Mesenchymal stem cell (in vitro differentiated cells and primary cell): Measurements from ENCODE around the gene CREB3L4.

Source experiments
- DNase-seq: peaks from one replicate; pipeline ENCODE4 v3.0.0-alpha.2; 2013
- H2AFZ ChIP-seq: one replicate; pipeline ENCODE4 v1.6.1; 2013; ENCODE audit warnings: low read depth, mild to moderate bottlenecking, control low read depth, inconsistent platforms, low read length, moderate library complexity
- H2AK5ac ChIP-seq: 2 replicates; pipeline ENCODE4 v1.6.1; 2013; ENCODE audit warnings: low read length, moderate library complexity, mild to moderate bottlenecking, inconsistent platforms; ENCODE audit not compliant: severe bottlenecking
- H2BK120ac ChIP-seq: one replicate; pipeline ENCODE4 v1.6.1; 2013; ENCODE audit warnings: low read depth, mild to moderate bottlenecking, inconsistent platforms, low read length, moderate library complexity
- H2BK12ac ChIP-seq, 2 experiments: one replicate each; pipeline ENCODE4 v1.6.1; 2013; ENCODE audit warnings: inconsistent platforms in 2 of 2, low read length in 2 of 2, mild to moderate bottlenecking in 2 of 2, moderate library complexity in 2 of 2, control low read depth in 1 of 2
- H2BK15ac ChIP-seq: one replicate; pipeline ENCODE4 v1.6.1; 2013; ENCODE audit warnings: mild to moderate bottlenecking, low read depth, inconsistent platforms; ENCODE audit not compliant: poor library complexity, severe bottlenecking
- H2BK5ac ChIP-seq: 2 replicates; pipeline ENCODE4 v1.6.1; 2013; ENCODE audit warnings: low read depth, mild to moderate bottlenecking, low read length, control low read depth, inconsistent platforms; ENCODE audit not compliant: poor library complexity, severe bottlenecking
- H3K14ac ChIP-seq, 2 experiments: one replicate each; pipeline ENCODE4 v1.6.1; 2013; ENCODE audit warnings: inconsistent platforms in 2 of 2, low read length in 2 of 2, control low read depth in 1 of 2, mild to moderate bottlenecking in 1 of 2, moderate library complexity in 1 of 2
- H3K18ac ChIP-seq, 2 experiments: one replicate each; pipeline ENCODE4 v1.6.1; 2013; ENCODE audit warnings: inconsistent platforms in 2 of 2, low read length in 2 of 2, control low read depth in 1 of 2, low read depth in 1 of 2, mild to moderate bottlenecking in 1 of 2
- H3K23ac ChIP-seq, 2 experiments: one replicate each; pipeline ENCODE4 v1.6.1; 2013; ENCODE audit warnings: inconsistent platforms in 2 of 2, low read length in 2 of 2, mild to moderate bottlenecking in 2 of 2, moderate library complexity in 2 of 2, control low read depth in 1 of 2
- H3K27ac ChIP-seq: 2 replicates; pipeline ENCODE4 v1.5.1; 2013; ENCODE audit warnings: mild to moderate bottlenecking, moderate library complexity, low read length, control low read depth, inconsistent platforms; ENCODE audit not compliant: poor library complexity, severe bottlenecking
- H3K27me3 ChIP-seq, 2 experiments: 2 replicates each; pipeline versions ENCODE4 v1.6.1 to v1.7.0; 2013; ENCODE audit warnings: low read length in 2 of 2, mild to moderate bottlenecking in 2 of 2, moderate library complexity in 2 of 2, control low read depth in 1 of 2, inconsistent platforms in 1 of 2; ENCODE audit not compliant: control insufficient read depth in 1 of 2, insufficient read depth in 1 of 2
- H3K36me3 ChIP-seq, 2 experiments: 2 replicates each; pipeline versions ENCODE4 v1.6.1 to v1.7.0; 2013; ENCODE audit warnings: low read length in 2 of 2, control low read depth in 1 of 2, inconsistent platforms in 1 of 2, low read depth in 1 of 2, mild to moderate bottlenecking in 1 of 2; ENCODE audit not compliant: insufficient read depth in 2 of 2, control insufficient read depth in 1 of 2
- H3K4ac ChIP-seq, 2 experiments: one replicate each; pipeline ENCODE4 v1.6.1; 2013; ENCODE audit warnings: inconsistent platforms in 2 of 2, low read length in 2 of 2, mild to moderate bottlenecking in 2 of 2, moderate library complexity in 2 of 2, control low read depth in 1 of 2, low read depth in 1 of 2
- H3K4me1 ChIP-seq: 2 replicates; pipeline ENCODE4 v1.6.1; 2013; ENCODE audit warnings: low read depth, low read length, control low read depth; ENCODE audit not compliant: control insufficient read depth, insufficient read depth
- H3K4me2 ChIP-seq: 2 replicates; pipeline ENCODE4 v1.6.1; 2013; ENCODE audit warnings: low read length, mild to moderate bottlenecking, inconsistent platforms; ENCODE audit not compliant: poor library complexity, severe bottlenecking
- H3K4me3 ChIP-seq, 2 experiments: 2 replicates each; pipeline versions ENCODE4 v1.5.1 to v1.7.0; 2013; ENCODE audit warnings: low read length in 2 of 2, mild to moderate bottlenecking in 2 of 2, control low read depth in 1 of 2, low read depth in 1 of 2; ENCODE audit not compliant: insufficient read depth in 1 of 2
- H3K79me1 ChIP-seq: replicated peaks from 2 replicates; pipeline ENCODE4 v1.6.1; 2013; ENCODE audit warnings: mild to moderate bottlenecking, control low read depth, low read length, inconsistent platforms; ENCODE audit not compliant: poor library complexity, severe bottlenecking
- H3K9ac ChIP-seq: 2 replicates; pipeline ENCODE4 v1.7.0; 2013; ENCODE audit warnings: mild to moderate bottlenecking, low read length, moderate library complexity
- H3K9me3 ChIP-seq: 2 replicates; pipeline ENCODE4 v1.7.0; 2013; ENCODE audit warnings: mild to moderate bottlenecking, low read length; ENCODE audit not compliant: control insufficient read depth
- H4K8ac ChIP-seq: one replicate; pipeline ENCODE4 v1.6.1; 2013; ENCODE audit warnings: inconsistent platforms, mild to moderate bottlenecking, low read length, moderate library complexity
- H4K91ac ChIP-seq: one replicate; pipeline ENCODE4 v1.6.1; 2013; ENCODE audit warnings: mild to moderate bottlenecking, low read length, inconsistent platforms
- WGBS: methylation state at CpG from one replicate; pipeline ENCODE4 v1.1.7; 2013; ENCODE audit warnings: mixed read lengths; 5-methylcytosine and 5-hydroxymethylcytosine counted together

The CREB3L4 gene

GRCh38 chr1:153961421-153961820, 6.3 kb upstream of the CREB3L4 start:
- peak overlapping the region; percentile 83 for H3K4me2 ChIP-seq
- no peak overlapping the region for H2AFZ ChIP-seq
- H3K4ac ChIP-seq: no peak overlapping the region
- no peak overlapping the region for H2BK12ac ChIP-seq
- no peak overlapping the region for H4K91ac ChIP-seq
- H3K4me3 ChIP-seq: peak overlapping the region in 1 of 2 experiments; percentile 97
- no peak overlapping the region for H2BK120ac ChIP-seq
- no peak overlapping the region for H2BK5ac ChIP-seq
- H3K14ac ChIP-seq: no peak overlapping the region
- peaks cover 10% of the 10 kb centered on the region for H3K79me1 ChIP-seq
- 93% methylated on average over 2 of the region's 4 CpGs for WGBS
- H3K27ac ChIP-seq: no peak overlapping the region
- no peak overlapping the region for H3K18ac ChIP-seq
- DNase-seq: no peak
- H2AK5ac ChIP-seq: no peak overlapping the region
- no peaks in the 10 kb centered on the region for H3K27me3 ChIP-seq
- H3K23ac ChIP-seq: no peak overlapping the region
- no peak overlapping the region for H4K8ac ChIP-seq
- H3K9ac ChIP-seq: peak overlapping the region; percentile 92
- H2BK15ac ChIP-seq: no peak overlapping the region
- peaks cover 12% of the 10 kb centered on the region for H3K4me1 ChIP-seq
- peaks cover 16 to 24% of the 10 kb centered on the region in 2 experiments for H3K36me3 ChIP-seq
- no peaks in the 10 kb centered on the region for H3K9me3 ChIP-seq

- Histone ChIP-seq H2BK12ac (peak overlapping the region; percentile 14 to 81), H2AFZ (no peak overlapping the region), H3K23ac (peak overlapping the region in 1 of 2 experiments; percentile 48), H3K79me1 (peaks cover 10% of the 10 kb centered on the region), H3K14ac (peak overlapping the region in 1 of 2 experiments; percentile 89), H3K4ac (peak overlapping the region; percentile 9 to 93), H3K18ac (peak overlapping the region; percentile 34 to 75), H3K9me3 (no peaks in the 10 kb centered on the region), H4K91ac (peak overlapping the region; percentile 14), H2AK5ac (no peak overlapping the region), H3K9ac (peak overlapping the region; percentile 92), H2BK5ac (no peak overlapping the region), H2BK120ac (peak overlapping the region; percentile 56), H3K4me1 (peaks cover 7% of the 10 kb centered on the region), H3K4me3 (peak overlapping the region; percentile 72 to 97), H3K36me3 (peaks cover 16 to 24% of the 10 kb centered on the region in 2 experiments), H3K27ac (peak overlapping the region; percentile 86), H2BK15ac (no peak overlapping the region), H3K27me3 (no peaks in the 10 kb centered on the region), H4K8ac (peak overlapping the region; percentile 65), H3K4me2 (peak overlapping the region; percentile 83)
- DNase-seq: peak; percentile 85
- WGBS: 29% methylated on average over 12 of the region's 16 CpGs
Observed at GRCh38 chr1:153962088-153963029, 5.3 kb upstream of the CREB3L4 start.

GRCh38 chr1:153963030-153963849, 4.5 kb upstream of the CREB3L4 start, which contains the start of gene SLC39A1:
SLC39A1 (minus strand) TSS chr1:153963537; CDS start chr1:153962715, 822 bp downstream.
- peak within 1 kb of the TSS; percentile 11 for H2AK5ac ChIP-seq
- H3K9ac ChIP-seq: peak within 1 kb of the TSS; percentile 92
- H3K36me3 ChIP-seq: peaks cover 16 to 24% of the 10 kb centered on the region in 2 experiments
- H3K9me3 ChIP-seq: no peaks in the 10 kb centered on the region
- no peaks in the 10 kb centered on the region for H3K27me3 ChIP-seq
- H4K91ac ChIP-seq: peak within 1 kb of the TSS; percentile 79
- H3K79me1 ChIP-seq: peaks cover 14% of the 10 kb centered on the region
- peak within 1 kb of the TSS in 1 of 2 experiments; percentile 89 for H3K14ac ChIP-seq
- peak within 1 kb of the TSS; percentile 72 to 97 for H3K4me3 ChIP-seq
- peaks cover 11% of the 10 kb centered on the region for H3K4me1 ChIP-seq
- H3K27ac ChIP-seq: peak within 1 kb of the TSS; percentile 86
- H2AFZ ChIP-seq: peak within 1 kb of the TSS; percentile 29
- H2BK5ac ChIP-seq: peak within 1 kb of the TSS; percentile 71
- H3K23ac ChIP-seq: peak within 1 kb of the TSS in 1 of 2 experiments; percentile 95
- H2BK12ac ChIP-seq: peak within 1 kb of the TSS; percentile 75 to 78
- H4K8ac ChIP-seq: peak within 1 kb of the TSS; percentile 74
- peak within 1 kb of the TSS; percentile 46 to 93 for H3K4ac ChIP-seq
- peak; percentile 97 for DNase-seq
- peak within 1 kb of the TSS; percentile 75 to 93 for H3K18ac ChIP-seq
- H2BK120ac ChIP-seq: peak within 1 kb of the TSS; percentile 56
- peak within 1 kb of the TSS; percentile 85 for H3K4me2 ChIP-seq
- H2BK15ac ChIP-seq: peak within 1 kb of the TSS; percentile 73
- WGBS: under 1% methylated on average over 50 of the region's 54 CpGs
